ENCODE measurements around the gene VSIG10L2. TPM values are rescaled to one million over a fixed set of nuclear protein-coding genes. Genes with fewer than 3 reads are reported as not detected.

VSIG10L2 gene
- total and polyA plus RNA-seq, 12 donors = 0.15 to 0.38 (median 0.35) TPM; not detected in 9

DNA sequence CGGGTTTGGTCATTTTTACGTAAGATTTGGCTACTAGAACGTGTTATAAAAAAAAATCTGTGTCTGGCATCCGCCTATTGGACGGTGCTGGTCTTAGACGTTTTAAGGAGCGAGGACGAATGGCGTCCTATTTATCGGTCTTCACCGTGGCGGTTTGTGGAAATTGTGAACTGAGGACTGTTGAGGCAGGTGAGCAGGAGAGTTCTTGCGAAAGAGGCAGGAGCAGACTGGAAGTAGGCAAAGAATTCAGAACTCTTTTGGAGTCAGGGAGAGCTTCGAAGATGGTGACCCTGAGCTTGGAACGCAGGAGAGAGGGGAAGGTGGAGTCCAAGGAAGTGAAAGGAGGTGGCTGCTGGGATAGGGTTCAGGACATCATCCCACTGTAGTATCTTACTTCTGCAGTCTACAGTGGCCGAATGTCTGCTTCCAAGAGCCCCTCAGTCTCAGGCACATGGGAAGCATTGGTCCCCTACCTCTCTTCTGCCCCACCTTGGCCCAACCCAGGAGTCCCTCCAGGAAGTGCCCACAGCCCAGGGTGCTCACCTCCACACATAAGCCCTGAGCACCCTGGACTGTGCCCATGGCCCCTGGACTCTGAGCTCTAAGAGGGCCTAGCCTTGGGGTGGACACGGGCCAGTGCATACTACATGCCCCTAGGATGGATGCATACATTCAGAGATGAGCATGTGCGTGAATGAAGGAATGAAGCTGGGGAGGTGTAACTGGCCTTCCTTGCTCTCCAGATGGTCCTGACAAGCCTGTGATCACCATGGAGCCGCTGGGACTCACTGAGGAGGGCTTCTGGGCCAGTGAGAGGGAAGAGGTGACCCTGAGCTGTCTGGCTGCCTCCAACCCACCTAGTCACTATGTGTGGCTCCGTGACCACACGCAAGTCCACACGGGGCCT is 3.7 kb downstream of the VSIG10L2 start:
- Histone ChIP-seq H3K36me3 (no peaks in the 10 kb centered on the region), H3K9me3 (no peaks in the 10 kb centered on the region), H3K27me3 (peaks cover 0 to 6% (median 0%) of the 10 kb centered on the region in 7 donors), H3K27ac (no peak overlapping the region), H3K4me1 (peaks cover 9 to 31% (median 22%) of the 10 kb centered on the region in 9 donors), H3K4me3 (no peak overlapping the region)
- DNase-seq (no peak), ATAC-seq (no peak)
- intact Hi-C loops (cut with DNase I) = loop anchor here in 3 of 10 donors (5.0 to 10.0 kb wide), 3 partner anchors 75 to 243 kb away; no protein-coding TSS in a partner anchor
- WGBS, 2 donors = 95 to 96% methylated on average over 21 to 22 of the region's 22 CpGs
- TF ChIP-seq, protein P1, sequence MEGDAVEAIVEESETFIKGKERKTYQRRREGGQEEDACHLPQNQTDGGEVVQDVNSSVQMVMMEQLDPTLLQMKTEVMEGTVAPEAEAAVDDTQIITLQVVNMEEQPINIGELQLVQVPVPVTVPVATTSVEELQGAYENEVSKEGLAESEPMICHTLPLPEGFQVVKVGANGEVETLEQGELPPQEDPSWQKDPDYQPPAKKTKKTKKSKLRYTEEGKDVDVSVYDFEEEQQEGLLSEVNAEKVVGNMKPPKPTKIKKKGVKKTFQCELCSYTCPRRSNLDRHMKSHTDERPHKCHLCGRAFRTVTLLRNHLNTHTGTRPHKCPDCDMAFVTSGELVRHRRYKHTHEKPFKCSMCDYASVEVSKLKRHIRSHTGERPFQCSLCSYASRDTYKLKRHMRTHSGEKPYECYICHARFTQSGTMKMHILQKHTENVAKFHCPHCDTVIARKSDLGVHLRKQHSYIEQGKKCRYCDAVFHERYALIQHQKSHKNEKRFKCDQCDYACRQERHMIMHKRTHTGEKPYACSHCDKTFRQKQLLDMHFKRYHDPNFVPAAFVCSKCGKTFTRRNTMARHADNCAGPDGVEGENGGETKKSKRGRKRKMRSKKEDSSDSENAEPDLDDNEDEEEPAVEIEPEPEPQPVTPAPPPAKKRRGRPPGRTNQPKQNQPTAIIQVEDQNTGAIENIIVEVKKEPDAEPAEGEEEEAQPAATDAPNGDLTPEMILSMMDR (IDR thresholded peaks at IDR 0.05) = no peak

DNA sequence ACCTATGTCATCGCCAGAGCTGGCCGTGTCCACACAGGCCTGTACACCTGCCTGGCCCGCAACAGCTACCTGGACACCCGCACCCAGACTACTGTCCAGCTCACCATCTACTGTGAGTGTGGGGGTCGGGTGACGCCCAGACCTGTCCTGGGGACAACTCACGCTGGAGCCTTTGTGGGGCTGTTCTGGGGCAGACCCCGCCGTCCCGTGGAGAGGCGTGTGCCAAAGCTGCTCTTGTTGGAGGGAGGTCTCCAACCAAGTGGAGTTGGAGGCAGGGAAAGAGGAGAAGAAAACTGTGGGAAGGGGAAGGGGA is 4.3 kb downstream of the VSIG10L2 start:
- H3K4me1 ChIP-seq = peaks cover 9 to 31% (median 22%) of the 10 kb centered on the region in 9 donors
- no peak overlapping the region for H3K4me3 ChIP-seq
- H3K27me3 ChIP-seq = peaks cover 0 to 6% (median 0%) of the 10 kb centered on the region in 7 donors
- WGBS, 2 donors = 95 to 98% methylated on average over 11 of the region's 11 CpGs
- no peak for DNase-seq
- TF ChIP-seq, protein P1 (IDR thresholded peaks at IDR 0.05) = no peak
- no peaks in the 10 kb centered on the region for H3K9me3 ChIP-seq
- ATAC-seq = no peak
- H3K27ac ChIP-seq = peak overlapping the region in 1 of 10 donors; percentile 71
- H3K36me3 ChIP-seq = no peaks in the 10 kb centered on the region
- intact Hi-C loops (cut with DNase I) = loop anchor here in 1 of 10 donors (10.0 kb wide), 1 partner anchor 75 kb away; no protein-coding TSS in a partner anchor

DNA sequence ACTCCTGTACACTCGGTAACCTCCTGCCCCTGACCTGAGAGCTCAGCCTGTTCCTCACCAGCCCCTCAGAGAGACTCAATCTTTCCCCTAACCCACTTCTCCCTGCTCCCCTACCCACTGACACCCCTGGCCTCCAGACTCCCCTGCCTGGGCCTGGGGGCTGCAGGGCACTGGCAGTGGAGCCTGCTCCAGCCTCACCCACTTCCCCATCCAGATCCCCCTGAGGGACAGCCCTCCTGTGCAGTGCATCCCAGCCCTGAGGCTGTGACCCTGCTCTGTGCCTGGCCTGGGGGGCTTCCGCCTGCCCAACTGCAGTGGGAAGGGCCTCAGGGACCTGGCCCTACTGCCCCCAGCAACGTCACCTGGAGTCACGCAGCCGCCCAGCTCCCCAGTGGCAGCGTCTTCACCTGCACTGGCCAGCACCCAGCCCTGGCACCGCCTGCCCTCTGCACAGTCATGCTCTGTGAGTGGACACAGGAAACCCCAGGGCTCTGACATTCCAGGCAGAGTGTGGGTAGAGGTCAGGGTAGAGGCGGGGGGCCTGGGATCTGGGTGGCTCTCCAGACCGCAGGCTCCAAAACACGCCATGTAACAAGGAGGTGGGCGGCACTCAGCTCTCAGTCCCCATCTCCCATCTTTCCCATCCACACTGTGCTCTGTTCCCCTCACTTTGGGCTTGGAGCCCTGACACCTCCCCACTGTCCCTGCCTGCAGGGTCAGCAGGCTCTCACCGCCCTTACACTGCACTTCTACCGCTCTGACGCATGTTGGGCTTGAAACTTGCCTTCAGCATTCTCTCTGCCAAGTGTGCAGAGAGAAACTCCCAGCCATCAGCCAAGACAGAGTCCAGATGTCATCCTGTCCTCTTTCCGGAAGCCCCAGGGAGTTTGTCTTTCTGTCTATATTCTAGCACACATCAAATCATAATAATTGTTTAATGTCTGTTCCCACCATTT is 5.1 kb downstream of the VSIG10L2 start:
- TF ChIP-seq, protein P1 (IDR thresholded peaks at IDR 0.05) = no peak
- Histone ChIP-seq H3K4me1 (peaks cover 9 to 31% (median 22%) of the 10 kb centered on the region in 9 donors), H3K4me3 (no peak overlapping the region), H3K36me3 (no peaks in the 10 kb centered on the region), H3K27ac (peak overlapping the region in 8 of 10 donors; percentile 30 to 79 (median 62)), H3K9me3 (no peaks in the 10 kb centered on the region), H3K27me3 (peaks cover 0 to 6% (median 0%) of the 10 kb centered on the region in 7 donors)
- WGBS, 2 donors = 59 to 60% methylated on average over 15 of the region's 15 CpGs
- intact Hi-C loops (cut with DNase I) = loop anchor here in 1 of 10 donors (10.0 kb wide), 1 partner anchor 74 kb away; no protein-coding TSS in a partner anchor
- DNase-seq = peak; percentile 73 to 82
- peak; percentile 86 to 92 (median 88) for ATAC-seq

DNA sequence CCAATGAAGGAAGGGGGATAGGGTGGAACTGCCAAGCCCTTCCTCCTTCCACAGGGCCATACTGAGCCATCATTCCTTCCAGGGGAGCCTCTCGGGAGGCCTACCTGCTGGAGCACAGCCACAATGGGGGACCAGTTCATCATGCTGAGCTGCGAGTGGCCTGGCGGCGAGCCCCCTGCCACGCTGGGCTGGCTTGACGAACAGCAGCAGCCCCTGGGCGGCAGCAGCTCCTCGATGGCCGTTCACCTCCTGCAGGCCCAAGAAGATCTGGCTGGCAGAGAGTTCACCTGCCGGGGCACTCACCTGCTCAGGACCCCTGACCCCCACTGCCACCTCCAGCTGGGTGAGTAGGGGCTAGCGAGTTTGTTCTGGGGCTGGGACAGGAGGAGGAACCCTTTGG is 5.9 kb downstream of the VSIG10L2 start:
- Histone ChIP-seq H3K36me3 (no peaks in the 10 kb centered on the region), H3K27me3 (peaks cover 0 to 6% (median 0%) of the 10 kb centered on the region in 7 donors), H3K9me3 (no peaks in the 10 kb centered on the region), H3K4me1 (peaks cover 9 to 31% (median 22%) of the 10 kb centered on the region in 9 donors), H3K4me3 (no peak overlapping the region), H3K27ac (peak overlapping the region in 8 of 10 donors; percentile 23 to 73 (median 55))
- 54 to 60% methylated on average over 11 of the region's 11 CpGs for WGBS, 2 donors
- ATAC-seq (peak in 7 of 8 donors; percentile 3 to 14 (median 6)), DNase-seq (peak in 1 of 2 donors; percentile 20)
- intact Hi-C loops (cut with DNase I) = loop anchor here in 1 of 10 donors (10.0 kb wide), 1 partner anchor 73 kb away; no protein-coding TSS in a partner anchor
- TF ChIP-seq, protein P1 (IDR thresholded peaks at IDR 0.05) = no peak

All from heart right ventricle (tissue), 16 donors.